GM12891 (cell line): ENCODE measurements around the gene ADAMTSL4.
"Not testable (repeated sequence)": the region's sequence is repeated elsewhere in the genome, so short reads cannot be mapped to it uniquely, and the experiment has no call there.

Experiments used
- POLR2A ChIP-seq: IDR thresholded peaks from 2 replicates; pipeline ENCODE4 v1.6.1; 2011; ENCODE audit warnings: low read depth, low read length, control low read depth
- POLR2AphosphoS5 ChIP-seq: IDR thresholded peaks from 2 replicates; pipeline ENCODE4 v1.6.1; 2011; ENCODE audit warnings: low read depth, low read length, control low read depth
- POU2F2 ChIP-seq: IDR thresholded peaks from 2 replicates; pipeline ENCODE4 v1.6.1; 2011; ENCODE audit warnings: low read depth, mild to moderate bottlenecking, control low read depth, low read length, moderate library complexity

DNA sequence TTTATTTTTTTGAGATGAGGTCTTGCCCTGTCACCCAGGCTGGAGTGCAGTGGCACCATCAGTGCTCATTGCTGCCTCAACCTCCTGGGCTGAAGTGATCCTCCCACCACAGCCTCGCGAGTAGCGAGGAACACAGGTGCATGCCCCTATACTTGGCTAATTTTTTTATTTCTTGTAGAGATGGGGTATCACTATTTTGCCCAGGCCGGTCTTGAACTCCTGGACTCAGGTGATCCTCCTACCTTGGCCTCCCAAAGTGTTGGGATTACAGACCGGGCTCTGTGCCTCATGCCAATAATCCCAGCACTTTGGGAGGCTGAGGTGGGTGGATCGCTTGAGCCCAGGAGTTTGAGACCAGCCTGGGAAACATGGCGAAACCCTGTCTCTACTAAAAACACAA is 32.2 kb downstream of the ADAMTSL4 start:
- TF ChIP-seq POU2F2, POLR2A, POLR2AphosphoS5: not testable (repeated sequence)
